Activated T-helper 1 cell treated with Interleukin-2 at 50 U/mL for 16 hours (primary cell): ENCODE results near the gene LRRC7.

Experiments used
- DNase-seq: peaks from one replicate; pipeline ENCODE4 v3.0.0-alpha.2; 2020; ENCODE audit warnings: low read depth

LRRC7 gene

GRCh38 chr1:69776555-69776954, 208.8 kb downstream of the LRRC7 start:
- no peak for DNase-seq

- DNase-seq: no peak
These were observed 209.7 kb downstream of the LRRC7 start for GRCh38 chr1:69777423-69777822.

GRCh38 chr1:69777971-69778370, 210.2 kb downstream of the LRRC7 start:
- no peak for DNase-seq

DNA sequence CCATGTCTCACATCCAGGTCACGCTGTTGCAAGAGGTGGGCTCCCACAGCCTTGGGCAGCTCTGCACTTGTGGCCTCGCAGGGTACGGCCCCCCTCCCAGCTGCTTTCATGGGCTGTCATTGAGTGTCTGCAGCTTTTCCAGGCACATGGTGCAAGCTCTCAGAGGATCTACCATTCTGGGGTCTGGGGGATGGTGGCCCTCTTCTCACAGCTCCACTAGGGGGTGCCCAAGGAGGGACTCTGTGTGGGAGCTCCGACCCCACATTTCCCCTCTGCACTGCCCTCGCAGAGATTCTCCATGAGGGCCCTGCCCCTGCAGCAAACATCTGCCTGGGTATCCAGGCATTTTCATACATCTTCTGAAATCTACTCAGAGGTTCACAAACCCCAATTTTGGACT, 219.4 kb downstream of the LRRC7 start:
- no peak for DNase-seq

GRCh38 chr1:69791311-69791710, 223.6 kb downstream of the LRRC7 start:
- no peak for DNase-seq

GRCh38 chr1:69794831-69795230, 227.1 kb downstream of the LRRC7 start:
- DNase-seq: no peak

DNA sequence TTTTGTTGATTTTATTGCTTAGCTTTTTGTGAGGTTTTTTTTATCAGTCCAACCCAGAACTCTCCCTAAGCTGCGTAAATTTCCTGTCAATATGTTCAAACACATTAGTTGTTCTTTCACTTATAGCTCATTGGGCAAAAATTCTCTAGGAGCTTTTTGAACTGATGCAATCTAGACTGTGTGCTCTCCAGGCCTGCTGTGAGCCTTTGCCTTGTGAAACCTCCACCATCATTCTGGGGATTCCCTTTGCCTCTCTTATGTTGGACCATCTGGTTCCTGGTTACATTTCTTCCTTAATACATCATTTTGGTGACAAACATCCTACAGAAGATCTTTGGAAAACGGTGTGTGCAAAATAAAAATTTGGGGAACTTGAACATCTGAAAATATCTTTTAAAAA, 247.2 kb downstream of the LRRC7 start:
- no peak for DNase-seq

DNA sequence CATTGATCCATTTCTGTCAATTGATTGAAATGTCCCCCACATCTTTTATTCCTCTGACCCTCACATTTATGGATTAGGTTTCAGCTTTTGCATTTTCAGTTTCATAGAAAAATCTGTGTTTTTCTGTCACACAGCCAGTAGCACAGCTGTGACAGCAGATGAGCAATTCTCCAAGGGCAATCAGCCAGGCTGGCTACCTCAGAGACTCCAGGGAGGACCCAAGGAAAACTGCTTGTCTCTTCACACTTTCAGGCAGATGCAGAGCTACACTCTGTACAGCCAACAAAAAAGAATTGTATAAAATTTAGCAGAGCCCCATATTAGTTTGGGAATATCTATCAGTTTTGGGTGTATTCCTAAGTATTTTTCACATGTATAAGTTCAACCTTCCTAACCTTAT, 257.2 kb downstream of the LRRC7 start:
- no peak for DNase-seq

GRCh38 chr1:69827732-69828131, 260.0 kb downstream of the LRRC7 start:
- DNase-seq: no peak

GRCh38 chr1:69833536-69833935, 265.8 kb downstream of the LRRC7 start:
- DNase-seq: no peak

GRCh38 chr1:69834336-69834735, 266.6 kb downstream of the LRRC7 start:
- DNase-seq: no peak

DNA sequence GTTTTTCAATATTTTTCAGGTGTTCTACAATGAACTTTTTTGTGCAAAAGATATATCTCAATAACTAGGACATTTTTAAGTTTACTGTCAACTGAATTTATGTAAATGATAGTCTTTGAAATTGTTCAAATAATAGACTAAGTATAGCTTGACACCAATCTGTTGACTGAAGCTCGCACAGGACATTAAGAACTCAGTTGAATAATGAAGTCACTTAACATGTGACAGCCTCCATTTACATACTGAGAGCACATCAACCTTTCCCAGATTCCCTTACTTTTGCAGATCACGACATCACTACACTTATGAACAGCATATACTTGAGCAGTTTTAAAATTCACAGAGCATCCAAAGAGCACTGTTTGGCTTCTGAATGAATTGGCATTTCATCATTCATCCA, 268.2 kb downstream of the LRRC7 start:
- no peak for DNase-seq

DNA sequence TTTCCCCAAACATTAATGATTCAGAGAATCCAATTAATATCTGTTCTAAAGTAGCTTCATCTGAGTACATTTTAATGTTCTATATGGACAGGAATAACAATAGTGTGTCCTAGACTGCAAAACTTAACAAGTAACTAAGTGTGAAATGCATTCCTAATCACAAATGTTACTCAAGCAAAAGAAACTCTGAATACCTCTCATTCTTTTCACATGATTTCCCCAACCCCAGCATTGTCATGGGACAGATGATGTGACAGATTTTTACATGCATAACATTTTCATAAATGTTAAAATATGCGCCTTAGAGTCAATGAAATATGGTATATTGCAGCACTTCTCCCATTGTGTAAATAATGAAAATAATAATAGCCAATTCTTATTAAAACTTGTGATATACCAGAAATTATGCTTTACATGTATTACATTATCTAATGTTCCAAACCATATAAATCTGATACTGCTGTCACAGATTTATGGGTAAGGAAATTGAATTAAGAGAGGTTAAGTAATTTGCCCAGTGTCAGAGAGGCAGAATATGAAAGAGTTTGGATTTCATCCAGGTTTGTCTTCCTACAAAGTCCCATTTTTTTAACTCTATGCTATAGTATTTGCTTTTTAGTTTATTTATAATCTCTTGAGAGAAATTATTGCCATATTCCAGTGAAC, 269.4 kb downstream of the LRRC7 start:
- no peak for DNase-seq

DNA sequence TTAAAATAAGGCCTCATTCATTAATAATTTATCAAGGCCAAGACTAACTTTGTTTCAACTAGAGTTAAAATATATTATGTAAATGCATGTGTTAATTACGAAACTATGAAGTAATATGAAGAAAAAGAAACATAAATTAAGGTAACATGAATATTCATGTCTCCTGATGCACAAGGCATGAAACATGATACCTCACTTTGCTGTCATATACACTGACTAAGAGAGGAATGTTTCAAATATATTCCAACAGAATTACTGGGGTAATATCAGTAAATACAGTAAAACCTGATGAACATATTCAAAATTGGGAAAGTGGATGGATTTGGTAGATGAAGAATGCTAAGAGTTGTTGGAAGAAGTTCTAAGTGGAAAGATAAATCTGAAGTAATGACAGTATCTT, 274.6 kb downstream of the LRRC7 start:
- no peak for DNase-seq

DNA sequence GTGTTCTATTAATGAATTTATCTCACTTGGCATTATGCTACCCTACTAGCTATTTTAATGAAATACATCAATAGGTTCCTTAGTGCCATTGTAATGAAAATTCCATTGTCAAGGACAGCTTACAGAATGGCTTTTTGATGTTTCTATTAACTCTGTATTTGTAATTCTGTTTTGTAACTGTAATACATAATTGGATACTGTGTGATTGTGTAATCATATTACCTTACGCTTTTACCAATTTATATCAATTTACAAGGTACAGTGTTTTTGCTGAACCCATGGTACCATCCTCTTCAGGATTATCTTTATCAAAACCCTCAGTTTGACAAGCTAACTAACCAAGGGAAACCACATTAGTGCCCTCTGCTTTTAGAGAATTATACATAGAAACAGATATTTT, 277.9 kb downstream of the LRRC7 start:
- no peak for DNase-seq

- DNase-seq: no peak
These were observed 278.5 kb downstream of the LRRC7 start for GRCh38 chr1:69846267-69846666.

GRCh38 chr1:69847670-69848069, 279.9 kb downstream of the LRRC7 start:
- no peak for DNase-seq

DNA sequence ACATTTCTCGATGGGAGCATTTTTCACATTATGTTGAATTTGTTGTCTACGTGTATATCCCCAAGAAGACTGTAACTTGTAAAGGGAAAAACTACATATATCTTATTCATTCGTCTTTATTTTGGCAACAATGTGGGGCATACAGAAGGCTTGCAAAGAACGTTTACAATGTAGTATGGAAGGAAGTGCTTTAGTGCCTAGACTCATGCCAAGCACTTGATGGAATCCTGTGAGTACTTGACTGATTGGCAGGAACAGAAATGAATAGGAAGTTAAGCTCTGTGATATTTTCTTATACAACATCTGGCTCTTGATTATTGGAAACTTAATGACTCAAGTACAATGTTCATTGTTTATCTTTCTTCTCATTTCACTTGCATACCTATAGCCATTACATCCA, 284.4 kb downstream of the LRRC7 start:
- DNase-seq: no peak

DNA sequence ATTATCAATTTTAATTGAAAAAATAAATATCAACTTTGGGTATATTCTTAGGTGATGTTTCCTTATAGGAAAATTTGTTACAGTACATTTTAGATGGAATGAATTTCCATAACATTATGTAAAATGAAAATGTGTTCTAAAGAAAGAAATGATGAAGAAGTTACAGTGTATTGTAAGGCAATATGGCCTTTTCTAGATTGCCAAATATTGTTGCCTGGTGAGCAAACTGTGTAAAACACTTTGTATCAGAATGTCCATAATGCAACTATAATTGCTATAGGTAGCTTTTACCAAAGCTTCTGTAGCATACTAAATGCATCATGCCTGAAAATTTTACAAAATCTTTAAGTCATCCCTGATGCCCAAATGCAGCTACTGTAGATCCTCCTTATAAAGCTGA, 285.0 kb downstream of the LRRC7 start:
- no peak for DNase-seq

DNA sequence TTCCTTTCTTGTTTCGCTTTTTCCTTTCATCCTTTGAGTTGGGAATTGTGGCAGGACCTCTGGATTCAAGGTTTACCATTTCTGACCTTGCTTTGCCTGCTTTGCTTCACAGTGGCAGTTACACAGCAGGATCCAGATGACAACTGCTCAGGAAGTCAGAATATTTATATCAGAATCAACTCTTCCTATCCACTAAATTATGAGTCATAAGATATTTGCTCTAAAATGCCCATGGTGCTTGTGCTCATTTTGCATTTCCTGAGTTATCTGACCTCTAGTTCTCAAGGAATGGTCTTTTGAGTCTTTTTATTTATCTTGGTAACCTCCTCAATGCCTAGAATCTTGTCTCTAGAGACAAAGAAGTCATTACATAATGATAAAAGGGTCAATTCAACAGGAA, 290.8 kb downstream of the LRRC7 start:
- DNase-seq: no peak

DNA sequence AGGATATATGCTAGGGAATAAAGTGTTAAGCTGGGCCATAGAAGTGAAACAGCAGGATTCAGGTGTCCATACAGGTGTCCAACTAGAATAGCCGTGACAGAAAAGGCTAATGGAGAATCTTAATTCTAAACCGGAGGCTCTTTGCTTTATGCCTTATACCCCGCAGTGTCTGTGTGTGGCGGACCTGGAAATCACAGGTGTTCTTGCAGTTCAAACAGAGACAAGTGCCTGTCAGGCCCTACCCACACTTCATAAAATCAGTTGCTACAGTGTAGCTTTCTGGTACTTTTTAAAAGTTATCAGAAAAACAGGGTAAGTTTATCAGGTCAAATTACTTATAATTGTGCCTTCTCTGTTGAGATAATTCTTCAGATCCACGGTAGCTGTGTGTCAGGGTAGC, 293.9 kb downstream of the LRRC7 start:
- no peak for DNase-seq

- no peak for DNase-seq
These were observed 295.2 kb downstream of the LRRC7 start for GRCh38 chr1:69862906-69863305.

GRCh38 chr1:69863704-69864103, 296.0 kb downstream of the LRRC7 start:
- DNase-seq: no peak

- no peak for DNase-seq
These were observed 303.7 kb downstream of the LRRC7 start for GRCh38 chr1:69871412-69871811.

- DNase-seq: no peak
These were observed 310.6 kb downstream of the LRRC7 start for GRCh38 chr1:69878338-69878737.
